ENCODE results near the gene NLGN4Y.

Gene NLGN4Y

DNA sequence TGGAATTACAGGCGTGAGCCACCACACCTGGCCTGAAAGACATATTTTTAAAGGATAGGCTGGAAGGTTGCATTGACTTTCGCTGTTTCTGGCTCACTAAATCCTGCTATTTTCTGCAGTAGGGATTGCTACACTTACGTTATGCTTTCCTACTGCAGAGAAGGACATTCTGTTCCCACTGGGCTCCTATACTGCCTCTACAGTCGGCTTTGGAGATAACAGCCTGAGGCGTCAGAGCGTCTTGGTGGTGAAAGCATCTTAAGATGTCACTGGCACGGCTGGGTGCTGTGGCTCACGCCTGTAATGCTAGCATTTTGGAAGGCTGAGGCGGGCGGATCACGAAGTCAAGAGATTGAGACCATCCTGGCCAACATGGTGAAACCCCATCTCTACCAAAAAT is 77.0 kb downstream of the NLGN4Y start:
- TF ChIP-seq, protein P1, sequence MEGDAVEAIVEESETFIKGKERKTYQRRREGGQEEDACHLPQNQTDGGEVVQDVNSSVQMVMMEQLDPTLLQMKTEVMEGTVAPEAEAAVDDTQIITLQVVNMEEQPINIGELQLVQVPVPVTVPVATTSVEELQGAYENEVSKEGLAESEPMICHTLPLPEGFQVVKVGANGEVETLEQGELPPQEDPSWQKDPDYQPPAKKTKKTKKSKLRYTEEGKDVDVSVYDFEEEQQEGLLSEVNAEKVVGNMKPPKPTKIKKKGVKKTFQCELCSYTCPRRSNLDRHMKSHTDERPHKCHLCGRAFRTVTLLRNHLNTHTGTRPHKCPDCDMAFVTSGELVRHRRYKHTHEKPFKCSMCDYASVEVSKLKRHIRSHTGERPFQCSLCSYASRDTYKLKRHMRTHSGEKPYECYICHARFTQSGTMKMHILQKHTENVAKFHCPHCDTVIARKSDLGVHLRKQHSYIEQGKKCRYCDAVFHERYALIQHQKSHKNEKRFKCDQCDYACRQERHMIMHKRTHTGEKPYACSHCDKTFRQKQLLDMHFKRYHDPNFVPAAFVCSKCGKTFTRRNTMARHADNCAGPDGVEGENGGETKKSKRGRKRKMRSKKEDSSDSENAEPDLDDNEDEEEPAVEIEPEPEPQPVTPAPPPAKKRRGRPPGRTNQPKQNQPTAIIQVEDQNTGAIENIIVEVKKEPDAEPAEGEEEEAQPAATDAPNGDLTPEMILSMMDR (IDR thresholded peaks at IDR 0.05; ENCODE audit: insufficient read depth, missing control alignments): no peak
- no peak for FAIRE-seq
- DNase-seq (ENCODE audit: insufficient read length, low spot score): no peak

DNA sequence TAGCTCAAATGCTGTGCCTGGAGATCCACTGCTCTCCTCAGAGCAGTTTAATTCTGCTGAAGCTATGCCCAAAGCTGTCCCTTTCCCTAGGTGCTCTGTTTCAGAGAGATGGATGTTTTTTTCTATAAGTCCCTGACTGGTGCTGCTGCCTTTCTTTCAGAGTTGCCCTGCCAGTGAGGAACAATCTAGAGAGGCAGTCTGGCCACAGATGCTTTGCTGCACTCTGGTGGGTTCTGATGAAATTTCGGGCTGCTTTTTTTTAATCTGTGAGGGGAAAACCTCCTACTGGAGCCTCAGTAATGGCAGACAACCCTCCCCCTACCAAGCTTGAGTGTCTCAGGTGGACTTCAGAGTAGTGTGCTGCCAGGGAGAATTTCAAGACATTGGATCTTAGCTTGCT is 93.3 kb downstream of the NLGN4Y start:
- DNase-seq (ENCODE audit: insufficient read length, low spot score): no peak
- TF ChIP-seq, protein P1 (IDR thresholded peaks at IDR 0.05; ENCODE audit: insufficient read depth, missing control alignments): no peak
- no peak for FAIRE-seq

- FAIRE-seq: no peak
- TF ChIP-seq, protein P1 (IDR thresholded peaks at IDR 0.05; ENCODE audit: insufficient read depth, missing control alignments): no peak
- no peak for DNase-seq (ENCODE audit: insufficient read length, low spot score)
Observed at GRCh38 chrY:14618513-14618912, 94.2 kb downstream of the NLGN4Y start.

DNA sequence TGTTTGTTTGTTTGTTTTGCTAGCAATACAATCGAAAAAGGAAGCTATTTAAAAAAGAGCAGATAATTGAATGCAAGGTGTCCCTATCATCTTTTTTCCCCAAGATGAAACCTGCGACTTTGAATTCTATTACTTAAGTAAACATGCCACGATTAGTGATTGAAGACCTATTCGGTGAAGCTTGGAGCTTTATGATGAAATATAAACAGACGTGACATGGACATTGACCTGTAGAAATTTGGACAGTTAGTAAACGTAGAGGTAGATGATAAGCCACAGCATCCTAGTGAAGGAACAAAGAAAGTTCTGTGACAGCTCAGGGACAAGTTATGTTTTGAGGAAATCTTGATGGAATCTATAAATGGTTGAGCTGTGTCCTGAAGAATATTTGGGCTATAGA is 103.9 kb downstream of the NLGN4Y start:
- TF ChIP-seq, protein P1 (IDR thresholded peaks at IDR 0.05; ENCODE audit: insufficient read depth, missing control alignments): no peak
- FAIRE-seq: no peak
- no peak for DNase-seq (ENCODE audit: insufficient read length, low spot score)

DNA sequence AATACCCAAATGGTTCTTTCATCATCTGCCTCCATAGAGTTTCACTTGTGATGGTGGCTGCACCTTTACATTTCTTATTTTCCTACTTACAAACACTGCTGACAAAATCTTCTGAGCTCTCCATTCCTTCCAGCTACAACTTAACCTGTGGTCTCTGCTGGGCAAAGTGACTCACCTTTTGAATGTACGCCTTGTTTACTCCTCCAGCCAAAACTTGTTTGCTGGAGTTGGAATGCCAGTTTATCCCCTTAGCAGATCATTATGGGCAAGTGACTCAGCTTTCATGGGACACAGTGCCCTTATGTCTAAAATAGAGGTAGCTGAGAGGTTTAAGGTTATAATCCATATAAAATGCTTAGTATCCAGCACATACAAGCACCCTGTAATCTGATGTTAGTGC is 107.3 kb downstream of the NLGN4Y start:
- FAIRE-seq (no peak), DNase-seq (ENCODE audit: insufficient read length, low spot score) (no peak)

DNA sequence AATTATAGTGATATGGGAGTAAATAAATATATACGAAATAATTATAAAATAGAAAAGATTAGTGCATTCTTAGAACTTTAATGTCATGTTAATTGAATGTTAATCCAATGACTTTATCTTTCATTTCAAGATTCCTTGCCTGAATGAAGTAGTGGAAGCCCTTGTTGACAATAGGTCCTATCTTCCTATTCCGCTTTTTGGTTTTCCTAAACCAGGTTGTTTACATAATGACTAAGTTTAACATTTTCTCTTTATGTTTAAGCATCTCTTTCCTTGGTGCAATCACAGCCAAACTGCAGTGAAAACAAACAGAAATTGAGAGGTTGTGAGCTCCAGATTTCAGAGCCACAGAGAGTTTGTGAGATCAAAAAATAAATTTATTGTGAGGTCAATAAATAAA is 109.4 kb downstream of the NLGN4Y start:
- TF ChIP-seq, protein P1 (IDR thresholded peaks at IDR 0.05; ENCODE audit: insufficient read depth, missing control alignments): no peak
- no peak for DNase-seq (ENCODE audit: insufficient read length, low spot score)
- FAIRE-seq: no peak

More for the DNA sequence above, 107.3 kb downstream of the NLGN4Y start:
- TF ChIP-seq, protein P1 (IDR thresholded peaks at IDR 0.05; ENCODE audit: insufficient read depth, missing control alignments): no peak

DNA sequence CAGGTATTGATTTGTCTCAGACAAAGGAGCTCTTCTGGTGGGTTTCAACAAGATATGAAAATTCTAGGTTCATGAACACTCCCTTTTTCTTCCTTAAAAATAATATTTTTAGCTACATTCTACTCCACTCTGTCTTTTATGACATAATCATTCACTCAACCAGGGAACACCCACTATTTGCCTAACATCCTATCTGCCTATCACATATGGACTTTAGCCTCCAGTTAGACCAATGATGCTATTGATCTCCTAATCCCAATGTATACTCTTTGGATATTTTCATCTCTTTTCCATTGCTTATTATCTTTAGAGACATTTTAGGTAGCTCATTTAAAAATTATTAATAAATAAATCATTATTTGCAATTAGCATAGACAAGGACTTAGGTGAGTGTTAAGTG is 110.6 kb downstream of the NLGN4Y start:
- DNase-seq (ENCODE audit: insufficient read length, low spot score) (no peak), FAIRE-seq (no peak)
- TF ChIP-seq, protein P1 (IDR thresholded peaks at IDR 0.05; ENCODE audit: insufficient read depth, missing control alignments): no peak
